ENCODE results near the gene CXCL5.

The CXCL5 gene

GRCh38 chr4:73998040-73999011 is at the start of gene CXCL5:
Gene CXCL5 (minus strand): TSS chr4:73998677. CDS start chr4:73998581, 96 bp downstream.
- DNase-seq, result no peak

GRCh38 chr4:74047152-74047551 is 48.7 kb upstream of the CXCL5 start:
- DNase-seq, result no peak

DNA sequence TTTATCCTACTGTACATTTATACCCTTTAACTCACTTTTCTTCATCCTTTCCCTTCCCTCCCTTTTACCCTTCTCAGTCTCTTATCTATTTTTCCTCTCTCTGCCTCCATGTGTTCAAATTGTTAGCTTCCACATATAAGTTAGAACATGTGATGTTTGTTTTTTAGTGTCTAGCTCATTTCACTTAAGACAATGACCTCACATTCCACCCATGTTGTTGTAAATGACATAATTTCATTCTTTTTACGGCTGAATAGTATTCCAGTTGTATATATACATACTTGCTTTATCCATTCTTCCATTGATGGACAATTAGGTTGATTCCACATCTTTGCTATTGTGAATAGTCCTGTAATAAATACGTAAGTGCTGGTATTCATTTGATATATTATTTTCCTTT is 47.3 kb upstream of the CXCL5 start:
- DNase-seq, result no peak

DNA sequence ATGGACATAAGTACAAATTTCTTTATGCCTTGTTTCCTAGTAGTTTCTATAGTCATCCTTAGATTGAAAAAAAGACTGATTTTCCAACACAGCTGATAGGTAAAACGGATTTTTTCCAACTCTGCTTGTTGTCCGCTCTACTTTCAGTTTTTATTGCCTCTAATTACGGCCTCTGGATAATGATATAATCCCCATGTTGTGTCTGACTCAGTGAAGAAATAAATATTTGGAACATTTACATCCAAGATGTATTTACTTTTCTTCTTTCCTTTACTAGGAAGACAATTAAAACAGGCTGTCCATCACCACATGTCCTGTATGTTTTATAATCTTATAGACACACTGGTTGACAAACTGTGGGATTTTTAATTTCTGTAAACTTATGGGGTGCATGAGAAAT is 46.8 kb upstream of the CXCL5 start:
- DNase-seq, result no peak

DNA sequence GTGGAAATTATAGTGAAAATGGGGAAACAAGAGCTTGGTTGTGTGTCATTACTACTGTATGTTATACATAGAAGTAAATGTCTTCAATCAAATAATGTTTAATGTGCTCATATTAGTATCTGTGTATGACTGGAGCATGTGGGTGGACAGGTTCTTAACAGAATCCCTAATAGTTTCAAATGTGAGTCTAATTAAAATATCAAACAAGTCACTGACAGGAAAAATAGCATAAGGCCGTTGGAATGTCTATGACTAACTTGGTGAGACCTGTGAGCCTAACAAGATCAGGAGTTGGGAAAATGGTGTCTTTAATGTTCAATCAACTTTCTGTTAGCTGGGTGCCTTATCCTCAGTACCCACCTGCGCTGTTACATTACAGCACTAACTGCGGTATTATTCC is 46.2 kb upstream of the CXCL5 start:
- no peak for DNase-seq

DNA sequence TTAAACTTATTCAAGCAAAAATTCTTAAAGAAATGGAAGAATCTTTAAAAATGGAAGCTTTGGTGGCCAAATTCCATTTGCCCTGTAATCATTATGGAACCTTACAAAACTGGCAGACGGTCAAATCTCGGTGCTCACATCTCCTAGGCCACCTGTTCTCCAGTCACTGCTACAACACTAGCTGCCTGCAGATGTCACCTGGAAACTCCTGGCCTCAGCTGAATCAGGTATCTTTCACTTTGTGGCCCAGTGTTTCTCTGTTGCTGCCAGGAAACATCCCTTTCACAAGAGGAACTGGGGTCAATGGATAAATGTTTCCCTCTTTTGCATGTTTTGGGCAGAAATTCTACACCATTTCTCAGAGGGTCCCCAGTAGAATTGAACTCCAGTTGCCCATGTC is 44.2 kb upstream of the CXCL5 start:
- DNase-seq, result no peak

DNA sequence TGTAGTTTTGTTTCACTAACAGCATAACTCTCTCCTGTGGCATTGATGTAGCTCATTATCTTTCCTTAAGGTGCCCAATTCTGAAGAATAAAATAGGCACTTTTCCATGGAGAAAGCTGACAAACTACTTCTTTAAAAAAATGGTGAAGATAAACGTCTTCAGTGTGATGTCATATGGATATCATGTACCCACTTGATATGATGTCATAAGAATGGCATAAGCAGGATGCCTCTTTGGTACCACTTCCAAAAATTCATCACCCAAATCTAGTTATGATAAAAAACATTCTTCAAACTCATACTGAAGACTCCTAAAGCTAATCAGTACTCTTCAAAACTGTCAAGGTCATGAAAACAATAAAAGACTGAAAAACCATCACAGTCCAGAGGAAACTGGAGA is 42.9 kb upstream of the CXCL5 start:
- DNase-seq, result no peak

GRCh38 chr4:74039315-74039763 is 40.9 kb upstream of the CXCL5 start:
- DNase-seq, result no peak

DNA sequence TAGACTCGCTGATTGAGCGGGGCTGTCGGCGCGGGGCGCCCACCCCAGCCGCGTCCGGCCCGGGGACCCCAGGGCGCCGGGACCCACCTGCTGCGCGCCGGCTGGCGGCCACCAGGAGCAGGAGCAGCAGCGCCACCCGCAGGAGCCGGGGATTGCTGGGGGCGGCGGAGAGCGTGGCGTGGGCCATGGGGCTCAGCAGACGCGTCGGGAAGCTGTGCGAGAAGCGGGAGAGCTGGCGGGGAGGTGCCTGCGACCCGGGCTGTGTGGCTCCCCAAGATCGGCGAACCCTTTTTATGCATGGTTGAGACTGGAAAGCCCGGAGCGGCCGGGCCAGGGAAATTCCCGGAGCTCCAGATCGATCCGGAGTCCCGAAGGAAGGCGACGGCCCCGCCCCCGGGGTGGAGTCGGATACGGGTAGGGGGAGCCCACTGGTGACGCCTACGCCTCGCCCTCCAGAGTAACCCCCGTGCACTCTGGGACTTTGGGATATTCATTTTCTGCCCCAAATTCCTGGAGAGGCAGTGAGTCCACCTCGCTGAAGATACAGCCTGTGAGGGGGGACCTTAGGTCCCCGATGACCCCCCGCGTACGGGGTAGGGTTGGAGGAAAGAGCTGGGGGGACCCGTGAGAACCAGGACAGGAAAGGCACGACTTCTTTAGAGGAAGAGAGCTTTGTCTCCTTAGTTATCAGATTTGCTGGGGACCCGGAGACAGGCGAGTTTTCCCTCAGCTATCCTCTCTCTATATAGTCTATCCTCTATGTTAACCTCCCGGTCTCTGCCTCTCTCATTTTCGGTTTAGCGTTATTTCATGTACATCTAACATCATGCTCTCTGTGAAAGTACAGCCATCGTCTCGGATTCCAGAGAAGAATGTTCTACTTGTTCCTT is 40.2 kb upstream of the CXCL5 start, which contains the start of gene CXCL3:
CXCL3 (minus strand) TSS at position 265 of the 890 bp plus-strand sequence; CDS start at position 187, 78 bp downstream.
- no peak for DNase-seq

DNA sequence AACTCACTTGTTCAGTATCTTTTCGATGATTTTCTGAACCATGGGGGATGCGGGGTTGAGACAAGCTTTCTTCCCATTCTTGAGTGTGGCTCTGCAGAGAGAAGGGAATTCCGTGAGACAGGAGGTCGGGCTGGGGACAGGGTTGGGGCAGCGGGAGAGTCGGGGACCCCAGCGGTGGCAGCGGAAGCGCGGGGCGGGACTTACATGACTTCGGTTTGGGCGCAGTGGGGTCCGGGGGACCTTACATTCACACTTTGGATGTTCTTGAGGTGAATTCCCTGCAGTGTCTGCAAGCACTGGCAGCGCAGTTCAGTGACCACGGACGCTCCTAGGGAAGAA is 39.6 kb upstream of the CXCL5 start:
- DNase-seq, result no peak

GRCh38 chr4:74037076-74037955 is 38.8 kb upstream of the CXCL5 start:
- DNase-seq, result no peak

- no peak for DNase-seq
Measured at GRCh38 chr4:74033739-74034138, 35.3 kb upstream of the CXCL5 start.

DNA sequence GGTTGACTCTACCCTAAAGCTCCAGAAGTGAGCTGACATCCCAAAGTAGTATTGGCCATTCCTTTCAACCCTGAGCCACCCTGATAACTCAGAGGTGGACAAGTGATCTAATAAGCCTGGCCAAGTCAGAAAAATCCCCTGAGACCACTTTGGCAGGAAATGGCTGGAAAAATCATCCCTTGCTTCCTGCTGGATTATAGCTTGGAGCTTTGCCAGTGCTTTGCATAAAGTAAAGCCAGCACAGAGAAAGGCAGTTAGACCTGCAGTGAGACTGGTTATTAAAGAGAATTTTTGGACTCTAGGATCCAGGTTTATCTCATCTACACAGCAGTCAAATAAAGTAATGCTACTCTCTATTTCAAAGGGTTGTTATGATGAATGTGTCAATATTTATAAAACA is 33.6 kb upstream of the CXCL5 start:
- no peak for DNase-seq

GRCh38 chr4:74031576-74031975 is 33.1 kb upstream of the CXCL5 start:
- no peak for DNase-seq

GRCh38 chr4:74030285-74030684 is 31.8 kb upstream of the CXCL5 start:
- no peak for DNase-seq

GRCh38 chr4:74028504-74028903 is 30.0 kb upstream of the CXCL5 start:
- no peak for DNase-seq

DNA sequence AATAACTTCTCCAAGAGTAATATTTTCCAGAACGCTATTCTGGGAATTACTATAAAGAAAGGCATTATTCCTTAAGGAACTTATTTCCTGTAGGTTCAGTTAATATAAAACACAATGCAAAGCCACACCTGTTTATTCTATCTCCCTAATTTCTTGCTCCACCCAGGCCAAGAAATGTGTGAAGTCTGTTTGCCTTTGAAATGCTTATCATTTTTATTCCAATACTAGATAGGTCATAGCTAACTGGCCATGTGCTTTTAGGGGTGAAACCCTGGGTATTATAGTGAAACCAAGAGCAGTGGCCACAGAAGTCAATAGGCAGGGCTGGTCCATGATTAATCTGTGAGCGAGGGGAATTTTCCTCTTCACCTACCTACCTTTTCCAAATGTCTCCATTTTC is 25.2 kb upstream of the CXCL5 start:
- DNase-seq, result no peak

GRCh38 chr4:74021601-74022000 is 23.1 kb upstream of the CXCL5 start:
- no peak for DNase-seq

GRCh38 chr4:74018771-74019170 is 20.3 kb upstream of the CXCL5 start:
- no peak for DNase-seq

DNA sequence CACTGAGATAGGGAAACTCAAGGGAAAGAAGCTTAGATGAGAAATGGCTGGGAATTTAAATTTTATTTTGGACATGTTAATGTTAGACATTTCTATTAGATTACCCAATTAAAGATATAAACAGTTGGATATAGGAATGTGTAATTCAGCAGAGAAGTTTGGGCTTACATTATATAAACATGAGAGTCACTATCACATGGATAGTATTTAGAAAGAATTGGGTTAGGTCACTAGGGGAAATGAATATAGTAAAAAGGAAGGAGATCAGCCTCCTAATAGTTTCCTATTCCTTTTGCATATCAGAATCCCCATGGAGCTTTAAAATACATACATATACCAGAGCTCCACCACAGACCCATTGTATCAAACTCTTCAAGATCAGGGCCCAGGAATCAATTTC is 19.6 kb upstream of the CXCL5 start:
- no peak for DNase-seq

- DNase-seq, result no peak
Measured at GRCh38 chr4:74016068-74016467, 17.6 kb upstream of the CXCL5 start.

- no peak for DNase-seq
Measured at GRCh38 chr4:74015126-74015780, 16.8 kb upstream of the CXCL5 start.
